Urinary bladder (tissue), 4 donors: Measurements from ENCODE around the gene NUAK2. TPM values are rescaled to one million over a fixed set of nuclear protein-coding genes. Genes with fewer than 3 reads are reported as not detected.

Experiments
- DNase-seq: peaks from one replicate; pipeline ENCODE4 v3.0.0-alpha.2; 2015; ENCODE audit errors: extremely low spot score
- H3K27ac ChIP-seq: one replicate; pipeline ENCODE4 v1.5.1; 2013; ENCODE audit warnings: low read depth, mild to moderate bottlenecking, moderate library complexity
- H3K36me3 ChIP-seq: one replicate; pipeline ENCODE4 v1.6.1; 2013; ENCODE audit warnings: mild to moderate bottlenecking, moderate library complexity; ENCODE audit not compliant: insufficient read depth
- H3K4me1 ChIP-seq: one replicate; pipeline ENCODE4 v1.6.1; 2013; ENCODE audit warnings: mild to moderate bottlenecking, moderate library complexity; ENCODE audit not compliant: insufficient read depth
- H3K4me3 ChIP-seq: one replicate; pipeline ENCODE4 v1.5.1; 2013; ENCODE audit warnings: low read depth, low read length
- WGBS: extraction: QIAGEN DNeasy Blood & Tissue Kit; methylation state at CpG from one replicate; pipeline ENCODE4 v1.1.7; 2013; 5-methylcytosine and 5-hydroxymethylcytosine counted together
- polyA plus RNA-seq: library from polyadenylated mRNA; stranded (reverse); fragments of 200-250 nt; gene quantifications from one replicate; pipeline ENCODE4 v1.2.3, GENCODE V29; 2013
- total RNA-seq: library from RNA; depleted of rRNA; stranded (reverse); fragments of >200 nt; gene quantifications from one replicate; pipeline ENCODE4 v1.2.3, GENCODE V29; 2014
- donor health status: healthy with polysubstance abuse.
- donor health status: healthy.

Gene NUAK2
- total and polyA plus RNA-seq, 2 donors = 0.82 to 0.90 TPM

- no peaks in the 10 kb centered on the region for H3K36me3 ChIP-seq
Measured at GRCh38 chr1:205274041-205274691, 47.4 kb downstream of the NUAK2 start.

GRCh38 chr1:205273551-205273982 is 48.0 kb downstream of the NUAK2 start:
- no peak overlapping the region for H3K27ac ChIP-seq
- WGBS = 13% methylated on average over 7 of the region's 7 CpGs
- peak; percentile 49 for DNase-seq
- H3K4me3 ChIP-seq = no peak overlapping the region
- H3K36me3 ChIP-seq = no peaks in the 10 kb centered on the region
- H3K4me1 ChIP-seq = no peaks in the 10 kb centered on the region

More at GRCh38 chr1:205274041-205274691, 47.4 kb downstream of the NUAK2 start:
- Histone ChIP-seq H3K27ac (no peak overlapping the region), H3K4me3 (no peak overlapping the region), H3K4me1 (no peaks in the 10 kb centered on the region)
- 81% methylated on average over 8 of the region's 8 CpGs for WGBS
- DNase-seq = no peak

- 73% methylated on average over 3 of the region's 3 CpGs for WGBS
- Histone ChIP-seq H3K27ac (no peak overlapping the region), H3K4me3 (no peak overlapping the region), H3K4me1 (no peaks in the 10 kb centered on the region), H3K36me3 (no peaks in the 10 kb centered on the region)
- no peak for DNase-seq
Measured at GRCh38 chr1:205272536-205272935, 49.0 kb downstream of the NUAK2 start.

- Histone ChIP-seq H3K27ac (no peak overlapping the region), H3K4me3 (no peak overlapping the region), H3K4me1 (no peaks in the 10 kb centered on the region), H3K36me3 (no peaks in the 10 kb centered on the region)
- 91% methylated on average over 18 of the region's 18 CpGs for WGBS
- DNase-seq = no peak
Measured at GRCh38 chr1:205271745-205272144, 49.8 kb downstream of the NUAK2 start.

GRCh38 chr1:205271277-205271676 is 50.3 kb downstream of the NUAK2 start:
- WGBS = 62% methylated on average over 8 of the region's 8 CpGs
- DNase-seq = no peak
- no peak overlapping the region for H3K27ac ChIP-seq
- H3K36me3 ChIP-seq = no peaks in the 10 kb centered on the region
- H3K4me1 ChIP-seq = no peaks in the 10 kb centered on the region
- H3K4me3 ChIP-seq = no peak overlapping the region

- DNase-seq = no peak
- no peak overlapping the region for H3K4me3 ChIP-seq
- H3K27ac ChIP-seq = no peak overlapping the region
- 54% methylated on average over 8 of the region's 8 CpGs for WGBS
- H3K36me3 ChIP-seq = no peaks in the 10 kb centered on the region
- H3K4me1 ChIP-seq = no peaks in the 10 kb centered on the region
Measured at GRCh38 chr1:205270764-205271163, 50.8 kb downstream of the NUAK2 start.

- Histone ChIP-seq H3K4me3 (no peak overlapping the region), H3K27ac (no peak overlapping the region), H3K4me1 (no peaks in the 10 kb centered on the region), H3K36me3 (no peaks in the 10 kb centered on the region)
- no peak for DNase-seq
- WGBS = 83% methylated on average over 7 of the region's 7 CpGs
Measured at GRCh38 chr1:205270271-205270670, 51.3 kb downstream of the NUAK2 start.

- 95% methylated on average over 8 of the region's 8 CpGs for WGBS
- Histone ChIP-seq H3K4me1 (no peaks in the 10 kb centered on the region), H3K36me3 (no peaks in the 10 kb centered on the region), H3K4me3 (no peak overlapping the region), H3K27ac (no peak overlapping the region)
- DNase-seq = no peak
Measured at GRCh38 chr1:205269711-205270110, 51.8 kb downstream of the NUAK2 start.

GRCh38 chr1:205268846-205269680 is 52.5 kb downstream of the NUAK2 start:
- no peak overlapping the region for H3K4me3 ChIP-seq
- DNase-seq = no peak
- no peaks in the 10 kb centered on the region for H3K4me1 ChIP-seq
- H3K36me3 ChIP-seq = no peaks in the 10 kb centered on the region
- WGBS = 95% methylated on average over 48 of the region's 48 CpGs
- no peak overlapping the region for H3K27ac ChIP-seq

GRCh38 chr1:205267306-205267902 is 54.1 kb downstream of the NUAK2 start:
- no peak for DNase-seq
- Histone ChIP-seq H3K4me1 (no peaks in the 10 kb centered on the region), H3K4me3 (no peak overlapping the region), H3K27ac (no peak overlapping the region), H3K36me3 (no peaks in the 10 kb centered on the region)
- 81% methylated on average over 8 of the region's 8 CpGs for WGBS

- Histone ChIP-seq H3K36me3 (no peaks in the 10 kb centered on the region), H3K4me3 (no peak overlapping the region), H3K4me1 (no peaks in the 10 kb centered on the region), H3K27ac (no peak overlapping the region)
- 75% methylated on average over 10 of the region's 10 CpGs for WGBS
- no peak for DNase-seq
Measured at GRCh38 chr1:205266611-205267305, 54.8 kb downstream of the NUAK2 start.

GRCh38 chr1:205263580-205264190 is 57.9 kb downstream of the NUAK2 start:
- 89% methylated on average over 2 of the region's 2 CpGs for WGBS
- H3K4me3 ChIP-seq = no peak overlapping the region
- H3K27ac ChIP-seq = no peak overlapping the region
- H3K36me3 ChIP-seq = no peaks in the 10 kb centered on the region
- DNase-seq = no peak
- H3K4me1 ChIP-seq = no peaks in the 10 kb centered on the region

- Histone ChIP-seq H3K36me3 (no peaks in the 10 kb centered on the region), H3K4me3 (no peak overlapping the region), H3K27ac (no peak overlapping the region), H3K4me1 (no peaks in the 10 kb centered on the region)
- no peak for DNase-seq
- 62% methylated on average over 8 of the region's 8 CpGs for WGBS
Measured at GRCh38 chr1:205262731-205263171, 58.8 kb downstream of the NUAK2 start.
